ENCODE measurements around the gene DCP2. TPM values are rescaled to one million over a fixed set of nuclear protein-coding genes. Genes with fewer than 3 reads are reported as not detected.
A peak's percentile ranks its signal among the peaks of the same experiment; 100 is the strongest.

DCP2 gene
- polyA plus RNA-seq, 6 donors from 2014 or later: 35.4 to 72.0 (median 60.3) TPM

DNA sequence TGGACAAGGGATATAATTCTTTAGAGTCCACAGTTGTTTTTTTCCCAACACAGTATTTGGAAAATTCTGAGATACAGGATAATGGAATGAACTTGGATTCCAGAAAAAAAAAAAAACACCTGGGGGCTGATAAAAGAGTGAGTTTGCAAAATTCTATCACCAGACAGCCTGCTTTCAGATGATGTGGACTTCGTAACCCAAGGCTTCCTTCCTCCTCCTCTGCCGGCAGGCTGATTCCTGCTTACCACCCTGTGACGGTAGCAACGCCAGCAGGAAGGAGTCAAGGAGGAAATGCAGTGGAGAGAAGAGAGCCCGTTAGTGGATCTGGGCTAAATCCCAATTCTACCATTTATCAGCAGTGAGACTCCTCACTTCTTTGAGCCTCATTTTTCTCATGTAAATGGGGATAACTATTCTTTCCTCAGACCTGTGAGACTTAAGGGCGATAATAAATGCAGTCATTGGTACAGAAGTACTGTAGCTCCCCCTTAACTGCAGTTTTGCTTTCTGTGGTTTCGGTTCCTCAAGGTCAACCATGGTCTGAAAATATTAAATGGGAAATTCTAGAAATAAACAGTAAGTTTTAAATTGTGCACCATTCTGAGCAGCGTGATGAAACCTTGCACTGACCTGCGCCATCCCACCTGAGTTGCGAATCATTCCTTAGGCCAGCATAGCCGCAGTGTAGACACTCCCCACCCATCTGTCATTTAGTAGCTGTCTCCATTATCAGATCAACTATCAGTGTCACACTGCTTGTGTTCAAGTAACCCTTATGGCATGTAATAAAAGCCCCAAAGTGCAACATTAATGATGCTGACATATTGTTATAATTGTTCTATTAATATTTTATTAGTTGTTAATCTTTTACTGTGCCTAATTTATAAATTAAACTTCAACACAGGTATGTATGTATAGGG lies 71.4 kb downstream of the DCP2 start:
- ATAC-seq (ENCODE audit: low read depth in 2 of 2): peak; percentile 57 to 68
- no peak for DNase-seq
- no peaks in the 10 kb centered on the region for H3K36me3 Mint-ChIP-seq
- peaks cover 0 to 2% (median 0%) of the 10 kb centered on the region in 7 donors for H3K9me3 Mint-ChIP-seq
- peak overlapping the region in 7 of 8 donors; percentile 56 to 89 (median 73) for H3K4me3 Mint-ChIP-seq
- H3K27me3 Mint-ChIP-seq: no peaks in the 10 kb centered on the region
- H3K27ac Mint-ChIP-seq: peak overlapping the region in 4 of 6 donors; percentile 30 to 52 (median 37)
- peaks cover 15 to 18% (median 18%) of the 10 kb centered on the region in 3 donors for H3K4me1 Mint-ChIP-seq

DNA sequence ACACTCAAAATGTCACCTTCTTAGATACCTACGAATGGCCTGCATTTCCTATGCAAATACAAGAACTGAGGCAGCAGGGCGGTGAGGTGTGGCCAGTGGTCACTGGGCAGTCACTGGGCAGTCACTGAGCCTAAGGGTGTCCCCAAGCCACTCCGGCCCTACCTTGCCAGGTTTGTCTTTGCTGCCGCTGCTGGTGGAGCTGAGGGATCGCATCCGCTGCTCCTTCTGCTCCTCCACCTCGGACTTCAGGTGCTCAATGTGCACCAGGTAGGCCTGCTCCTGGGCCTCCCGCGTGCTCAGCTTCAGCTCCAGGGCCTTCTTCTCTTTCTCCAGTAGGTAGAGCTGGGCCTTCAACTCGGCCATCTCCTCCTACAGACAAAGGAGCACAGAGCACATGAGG lies 72.3 kb downstream of the DCP2 start:
- ATAC-seq (ENCODE audit: low read depth in 2 of 2) (no peak), DNase-seq (no peak)
- Mint-ChIP-seq H3K4me3 (no peak overlapping the region), H3K27me3 (no peaks in the 10 kb centered on the region), H3K27ac (peak overlapping the region in 1 of 6 donors; percentile 49), H3K4me1 (peaks cover 15 to 18% (median 18%) of the 10 kb centered on the region in 3 donors), H3K36me3 (no peaks in the 10 kb centered on the region), H3K9me3 (peaks cover 0 to 2% (median 0%) of the 10 kb centered on the region in 7 donors)

DNA sequence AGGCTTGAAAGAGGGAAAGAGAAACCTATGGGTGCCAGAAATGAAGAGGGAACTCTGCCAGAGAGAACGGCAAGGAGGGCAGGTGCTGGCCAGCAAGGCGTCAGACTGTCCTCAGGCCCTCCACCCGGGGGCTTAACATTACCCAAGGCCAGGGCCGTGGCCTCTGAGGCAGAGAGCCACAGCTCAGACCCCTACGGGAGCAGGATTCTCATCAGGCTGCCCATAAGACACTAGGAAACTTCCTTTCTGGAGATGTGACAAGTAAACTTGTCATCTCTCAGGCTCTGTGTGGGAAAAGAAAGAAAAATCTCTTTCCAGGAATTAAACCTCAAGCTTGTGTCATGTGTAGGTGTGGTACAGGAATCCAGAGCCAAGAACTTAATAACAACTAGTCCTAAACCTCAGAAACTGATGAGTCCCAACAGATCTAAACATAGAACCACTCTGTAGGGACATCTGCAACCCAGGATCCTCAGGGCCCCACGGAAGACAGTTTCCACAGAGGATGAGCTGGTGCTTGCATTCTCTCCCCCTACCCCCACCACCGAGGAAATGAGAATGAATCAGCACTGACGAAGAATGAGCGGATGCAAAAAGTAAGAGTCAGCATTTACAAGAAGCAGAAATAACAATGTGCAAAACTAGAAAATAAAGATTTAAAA lies 74.3 kb downstream of the DCP2 start:
- no peaks in the 10 kb centered on the region for H3K27me3 Mint-ChIP-seq
- ATAC-seq (ENCODE audit: low read depth in 2 of 2) (no peak), DNase-seq (no peak)
- H3K36me3 Mint-ChIP-seq: no peaks in the 10 kb centered on the region
- H3K4me1 Mint-ChIP-seq: peaks cover 15 to 18% (median 18%) of the 10 kb centered on the region in 3 donors
- H3K27ac Mint-ChIP-seq: peak overlapping the region in 2 of 6 donors; percentile 49 to 53
- peaks cover 0 to 2% (median 0%) of the 10 kb centered on the region in 7 donors for H3K9me3 Mint-ChIP-seq
- H3K4me3 Mint-ChIP-seq: peak overlapping the region in 1 of 8 donors; percentile 21

DNA sequence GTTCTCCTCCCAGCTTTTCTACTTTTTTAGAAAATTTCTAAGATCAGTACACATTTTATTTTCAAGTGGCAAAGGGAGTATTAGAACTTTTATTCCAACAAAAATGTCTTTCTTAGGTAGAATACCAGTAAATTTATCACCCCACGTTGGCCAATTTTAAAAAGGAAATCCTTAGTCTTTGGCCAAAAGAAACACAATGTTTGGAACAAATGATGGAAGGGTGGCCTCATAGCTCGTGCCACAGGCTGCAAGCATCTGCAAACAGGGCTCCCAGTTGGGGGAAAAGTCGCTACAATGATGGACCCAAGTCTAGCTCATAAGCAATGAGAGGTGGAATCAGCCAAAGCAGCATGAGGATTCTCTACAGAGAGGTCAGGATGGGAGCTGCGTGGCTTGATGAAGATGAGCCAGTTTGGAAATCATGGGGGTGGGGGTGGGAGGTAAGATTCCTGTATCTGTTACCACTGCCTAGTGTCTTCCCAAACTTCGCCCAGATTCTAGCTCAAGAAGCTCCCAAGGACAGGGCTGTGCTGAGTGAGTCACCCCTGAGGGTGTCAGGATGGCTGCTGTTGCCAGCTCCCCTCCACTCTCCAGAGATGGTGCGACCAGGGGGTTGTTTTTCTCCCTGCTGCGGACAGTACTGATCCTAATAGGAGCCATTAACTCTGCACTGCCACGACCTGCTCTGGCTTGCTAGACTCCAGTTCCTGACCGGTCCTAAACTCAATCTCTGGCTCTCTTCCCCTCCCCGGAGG lies 75.6 kb downstream of the DCP2 start:
- ATAC-seq (ENCODE audit: low read depth in 2 of 2): no peak
- no peak overlapping the region for H3K4me3 Mint-ChIP-seq
- H3K36me3 Mint-ChIP-seq: no peaks in the 10 kb centered on the region
- no peak for DNase-seq
- peaks cover 14 to 16% (median 14%) of the 10 kb centered on the region in 3 donors for H3K4me1 Mint-ChIP-seq
- H3K27me3 Mint-ChIP-seq: no peaks in the 10 kb centered on the region
- H3K9me3 Mint-ChIP-seq: peaks cover 0 to 2% (median 0%) of the 10 kb centered on the region in 7 donors
- no peak overlapping the region for H3K27ac Mint-ChIP-seq

DNA sequence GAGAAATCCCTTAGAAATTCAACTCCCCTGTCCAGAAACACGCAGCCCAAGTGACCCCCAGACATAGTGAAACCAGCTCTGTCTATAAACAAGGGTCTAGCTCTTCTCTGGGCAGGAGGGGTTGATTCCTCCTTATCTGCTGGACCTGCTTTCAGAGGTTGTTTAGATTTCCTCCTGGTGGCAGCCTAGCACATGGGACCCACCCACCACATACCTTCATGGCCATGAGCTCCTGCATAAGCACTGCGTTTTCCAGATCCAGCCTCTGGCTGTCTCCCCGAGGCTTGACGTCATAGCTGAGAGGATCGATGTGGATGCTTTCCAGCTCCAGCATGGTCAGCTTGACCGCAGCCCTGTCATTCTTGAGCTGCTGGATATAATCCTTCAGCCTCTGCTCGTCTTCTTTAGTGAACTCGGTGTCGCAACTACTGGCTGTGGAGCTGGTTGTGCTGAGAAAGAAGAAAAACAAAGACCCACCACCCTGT lies 77.0 kb downstream of the DCP2 start:
- DNase-seq: no peak
- H3K9me3 Mint-ChIP-seq: peaks cover 0 to 2% (median 0%) of the 10 kb centered on the region in 7 donors
- H3K36me3 Mint-ChIP-seq: no peaks in the 10 kb centered on the region
- H3K27me3 Mint-ChIP-seq: no peaks in the 10 kb centered on the region
- peak overlapping the region in 1 of 8 donors; percentile 82 for H3K4me3 Mint-ChIP-seq
- no peak for ATAC-seq (ENCODE audit: low read depth in 2 of 2)
- H3K27ac Mint-ChIP-seq: no peak overlapping the region
- H3K4me1 Mint-ChIP-seq: peaks cover under 1 to 5% (median under 1%) of the 10 kb centered on the region in 3 donors

DNA sequence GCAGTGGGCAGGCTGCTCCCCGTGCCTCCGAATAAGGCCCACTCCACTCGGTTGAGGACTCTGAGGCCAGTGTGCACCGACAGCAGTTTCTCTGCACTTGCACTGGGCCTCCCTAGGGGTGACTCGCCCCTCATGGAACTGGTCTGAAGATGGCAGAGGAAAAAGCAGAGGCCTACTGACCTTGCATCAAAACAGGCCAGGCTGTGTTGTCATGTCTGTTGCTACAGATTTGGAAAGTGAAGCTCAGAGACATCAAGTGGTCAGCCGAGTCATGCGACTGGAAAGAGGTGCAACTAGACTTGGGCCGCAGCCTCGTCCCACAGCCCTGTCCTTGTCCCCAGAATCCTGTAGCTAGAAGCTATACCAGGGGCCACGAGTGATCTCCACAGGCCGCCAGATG lies 78.3 kb downstream of the DCP2 start:
- Mint-ChIP-seq H3K4me1 (peaks cover 0 to 5% (median 0%) of the 10 kb centered on the region in 3 donors), H3K27me3 (peaks cover 0 to 7% (median 0%) of the 10 kb centered on the region in 3 donors), H3K36me3 (no peaks in the 10 kb centered on the region), H3K27ac (no peak overlapping the region), H3K4me3 (no peak overlapping the region), H3K9me3 (peaks cover 0 to 2% (median 0%) of the 10 kb centered on the region in 7 donors)
- ATAC-seq (ENCODE audit: low read depth in 2 of 2): no peak
- DNase-seq: no peak

DNA sequence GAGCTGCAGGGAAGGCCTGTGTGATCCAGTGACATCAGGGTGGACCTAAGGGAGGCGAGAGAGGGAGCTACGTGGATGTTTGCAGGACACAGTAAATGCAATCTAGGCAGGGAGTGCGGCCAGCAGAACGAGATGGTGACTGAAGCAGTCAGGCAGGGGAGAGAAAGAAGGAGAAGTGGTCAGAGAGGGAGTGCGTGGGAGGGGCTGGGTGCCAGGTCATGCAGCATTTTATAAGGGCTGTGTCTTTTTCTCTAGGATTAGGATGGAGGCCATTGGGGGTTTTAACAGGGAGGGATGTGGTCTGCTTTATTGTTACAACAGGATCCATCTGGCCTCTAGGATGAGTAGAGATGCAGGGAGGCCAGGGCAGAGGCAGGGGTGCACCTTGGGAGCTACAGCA lies 80.4 kb downstream of the DCP2 start:
- peaks cover 0 to 8% (median 0%) of the 10 kb centered on the region in 3 donors for H3K27me3 Mint-ChIP-seq

DNA sequence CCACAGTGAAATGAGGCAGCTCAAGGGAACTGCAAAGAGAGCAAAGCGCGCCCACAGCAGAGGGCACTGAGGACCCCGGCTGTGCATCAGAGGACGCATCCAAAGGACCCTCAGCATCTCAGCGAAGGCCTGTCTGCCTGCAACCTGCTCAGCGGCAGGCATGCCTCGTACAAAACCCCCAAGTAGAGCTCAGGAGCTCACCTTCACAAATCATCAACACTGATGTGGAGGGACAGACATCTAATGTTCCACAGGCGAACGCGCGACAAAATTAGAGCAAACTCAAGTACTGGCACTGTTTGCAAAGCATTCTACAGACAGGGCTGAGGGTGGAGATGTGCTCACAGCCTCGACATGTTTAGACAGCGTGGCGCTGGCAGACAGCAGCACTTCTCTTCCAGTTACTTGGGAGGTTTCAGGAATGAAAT lies 81.0 kb downstream of the DCP2 start:
- DNase-seq (no peak), ATAC-seq (ENCODE audit: low read depth in 2 of 2) (no peak)
- Mint-ChIP-seq H3K4me1 (peaks cover 0 to 7% (median 6%) of the 10 kb centered on the region in 3 donors), H3K27me3 (peaks cover 0 to 8% (median 0%) of the 10 kb centered on the region in 3 donors), H3K9me3 (peaks cover 0 to 2% (median 0%) of the 10 kb centered on the region in 7 donors), H3K36me3 (no peaks in the 10 kb centered on the region), H3K27ac (no peak overlapping the region), H3K4me3 (no peak overlapping the region)

More for the DNA sequence above, 80.4 kb downstream of the DCP2 start:
- H3K27ac Mint-ChIP-seq: peak overlapping the region in 1 of 6 donors; percentile 44
- no peak overlapping the region for H3K4me3 Mint-ChIP-seq
- peaks cover 0 to 2% (median 0%) of the 10 kb centered on the region in 7 donors for H3K9me3 Mint-ChIP-seq
- H3K4me1 Mint-ChIP-seq: peaks cover 0 to 2% (median under 1%) of the 10 kb centered on the region in 3 donors
- no peaks in the 10 kb centered on the region for H3K36me3 Mint-ChIP-seq
- no peak for ATAC-seq (ENCODE audit: low read depth in 2 of 2)
- DNase-seq: no peak

DNA sequence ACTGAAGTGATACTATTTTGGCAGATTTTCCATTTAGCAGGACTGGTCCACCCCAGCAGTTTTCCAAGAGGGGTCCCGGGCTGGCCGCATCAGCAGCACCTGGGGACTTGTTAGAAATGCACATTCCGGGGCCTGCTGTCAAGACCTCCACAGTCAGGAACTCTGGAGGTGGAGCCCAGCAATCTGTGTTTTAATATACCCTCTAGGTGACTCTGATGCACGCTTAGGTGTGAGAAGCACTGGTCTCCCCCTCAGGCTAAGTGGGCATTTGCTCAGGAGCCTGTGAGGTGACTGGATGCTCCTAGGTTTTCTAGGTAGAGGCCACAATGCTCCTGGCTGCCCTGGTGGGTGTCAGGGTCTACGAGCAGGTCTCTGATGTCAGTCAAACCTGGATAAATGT lies 81.7 kb downstream of the DCP2 start:
- DNase-seq (no peak), ATAC-seq (ENCODE audit: low read depth in 2 of 2) (no peak)
- H3K9me3 Mint-ChIP-seq: no peaks in the 10 kb centered on the region
- H3K36me3 Mint-ChIP-seq: no peaks in the 10 kb centered on the region
- no peak overlapping the region for H3K27ac Mint-ChIP-seq
- no peak overlapping the region for H3K4me3 Mint-ChIP-seq
- peaks cover 0 to 8% (median 0%) of the 10 kb centered on the region in 3 donors for H3K27me3 Mint-ChIP-seq
- peaks cover 0 to 9% (median 7%) of the 10 kb centered on the region in 3 donors for H3K4me1 Mint-ChIP-seq

DNA sequence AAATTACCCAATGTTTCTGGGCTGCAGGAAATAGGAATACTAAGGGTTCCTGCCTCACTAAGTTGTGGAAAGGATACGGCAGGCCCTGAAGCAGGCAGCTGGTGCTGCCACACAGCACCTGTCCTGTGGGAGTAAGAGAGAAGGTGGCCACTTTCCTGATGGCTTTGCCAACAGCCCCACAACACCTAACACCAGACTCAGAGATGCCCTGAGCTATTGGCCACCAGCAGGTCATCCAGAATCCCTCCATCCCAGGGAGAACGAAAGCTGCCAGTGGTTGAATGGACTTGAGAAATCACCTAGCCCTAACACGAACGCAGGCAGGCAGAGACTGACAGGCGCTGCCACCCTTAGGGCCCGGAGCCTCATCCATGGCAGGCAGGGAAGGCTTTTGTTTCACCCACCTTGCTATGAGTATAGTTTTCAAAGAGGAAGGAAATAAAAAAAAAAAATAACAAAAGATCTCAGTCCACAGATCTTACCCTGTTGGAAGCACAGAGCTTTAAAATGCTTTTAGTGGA lies 82.2 kb downstream of the DCP2 start:
- Mint-ChIP-seq H3K9me3 (no peaks in the 10 kb centered on the region), H3K4me3 (no peak overlapping the region), H3K27me3 (peaks cover 0 to 8% (median 0%) of the 10 kb centered on the region in 3 donors), H3K36me3 (no peaks in the 10 kb centered on the region), H3K27ac (peak overlapping the region in 2 of 6 donors; percentile 21 to 63), H3K4me1 (peaks cover 0 to 9% (median 7%) of the 10 kb centered on the region in 3 donors)
- no peak for ATAC-seq (ENCODE audit: low read depth in 2 of 2)
- DNase-seq: no peak

DNA sequence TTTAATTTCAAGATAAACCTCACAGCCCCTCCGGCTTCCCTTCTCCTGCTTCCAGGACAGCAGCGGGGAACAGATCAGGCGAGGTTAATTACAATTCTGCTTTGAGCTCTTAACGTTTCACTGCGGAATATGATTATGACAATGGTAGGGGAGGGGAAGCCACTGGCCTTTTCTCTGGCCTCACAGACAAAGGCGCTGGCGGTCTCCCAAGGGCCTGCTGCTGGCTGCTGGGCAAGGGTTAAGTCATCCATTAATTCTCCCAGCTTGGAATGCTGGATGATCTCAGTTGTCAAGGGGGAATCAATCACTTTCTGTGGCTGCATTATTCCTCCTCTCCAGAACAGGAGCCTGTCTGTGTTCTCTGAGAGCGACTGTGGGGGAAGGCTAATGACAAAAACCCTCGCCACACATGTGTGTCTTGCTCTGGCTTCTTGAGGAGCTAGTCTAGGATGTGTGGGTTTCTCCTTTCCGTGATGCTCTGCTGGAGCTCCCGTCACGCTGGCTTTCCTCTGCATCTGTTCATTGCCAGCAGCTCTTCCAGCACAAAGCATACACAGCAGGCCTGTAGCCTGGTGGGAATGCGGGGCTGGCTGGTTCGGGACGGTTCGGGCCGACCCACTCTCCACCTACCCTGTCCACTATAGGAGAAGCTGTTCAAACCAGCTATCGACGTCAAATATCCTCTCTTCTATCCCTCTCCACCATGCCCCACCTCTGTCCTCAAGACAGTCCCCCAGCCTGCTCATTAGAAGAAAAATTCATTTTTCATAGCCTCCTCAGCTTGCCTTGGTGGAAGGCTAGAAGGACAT lies 82.8 kb downstream of the DCP2 start:
- peaks cover 0 to 8% (median 0%) of the 10 kb centered on the region in 3 donors for H3K27me3 Mint-ChIP-seq
- DNase-seq: no peak
- H3K9me3 Mint-ChIP-seq: no peaks in the 10 kb centered on the region
- peaks cover 0 to 9% (median 7%) of the 10 kb centered on the region in 3 donors for H3K4me1 Mint-ChIP-seq
- no peaks in the 10 kb centered on the region for H3K36me3 Mint-ChIP-seq
- H3K27ac Mint-ChIP-seq: peak overlapping the region in 2 of 6 donors; percentile 7 to 63
- H3K4me3 Mint-ChIP-seq: no peak overlapping the region
- no peak for ATAC-seq (ENCODE audit: low read depth in 2 of 2)

All from naive B cell (primary cell).